Stimulated activated CD4-positive, alpha-beta T cell treated with anti-CD3 and anti-CD28 coated beads, Interleukin-4, amount 100 ng/mL, for 24 hours (primary cell): ENCODE measurements around the gene HCRTR1.
"Not testable (repeated sequence)": the region's sequence is repeated elsewhere in the genome, so short reads cannot be mapped to it uniquely, and the experiment has no call there.

Experiments used
- DNase-seq: peaks from one replicate; pipeline ENCODE4 v3.0.0-alpha.2; 2020

Gene HCRTR1

DNA sequence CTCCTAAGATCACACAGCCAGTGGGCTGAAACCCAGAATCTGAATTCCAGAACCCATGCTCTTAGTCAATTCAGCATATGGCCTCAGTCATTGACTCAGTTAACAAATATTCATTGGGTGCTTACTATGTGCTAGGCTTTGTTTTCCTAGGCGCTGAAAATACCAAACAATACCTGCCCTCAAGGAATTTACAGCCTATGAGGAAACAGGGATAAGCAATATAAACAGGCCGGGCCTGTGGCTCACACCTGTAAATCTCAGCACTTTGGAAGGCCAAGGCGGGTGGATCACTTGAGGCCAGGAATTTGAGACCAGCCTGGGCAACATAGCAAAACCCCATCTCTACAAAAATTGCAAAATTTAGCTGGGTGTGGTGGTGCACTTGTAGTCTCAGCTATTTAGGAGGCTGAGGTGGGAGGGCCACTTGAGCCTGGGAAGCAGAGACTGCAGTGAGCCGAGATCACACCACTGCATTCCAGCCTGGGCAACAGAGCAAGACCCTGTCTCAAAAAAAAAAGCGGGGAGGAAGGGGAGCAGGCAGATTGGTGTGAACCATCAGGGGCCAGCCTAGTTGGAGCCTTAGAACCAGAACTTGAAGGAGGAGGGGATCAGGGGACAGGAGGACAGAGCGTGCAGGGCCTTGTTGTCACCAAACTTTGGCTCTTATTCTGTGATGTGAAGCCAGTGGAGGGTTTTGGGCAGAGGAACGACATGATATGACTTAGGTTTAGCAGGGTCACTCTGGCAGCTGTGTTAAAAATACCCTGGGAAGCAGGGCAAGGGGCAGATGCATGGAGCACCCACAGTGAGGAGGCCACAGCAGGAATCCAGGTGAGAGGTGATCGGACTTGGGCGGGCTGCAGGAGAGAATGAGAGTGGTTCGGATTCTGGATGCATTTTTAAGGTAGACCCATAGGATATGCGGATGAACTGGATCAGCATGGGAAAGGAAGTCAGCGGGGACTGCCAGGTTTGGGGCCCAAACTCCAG, 35.4 kb upstream of the HCRTR1 start:
- DNase-seq, result no peak

GRCh38 chr1:31583082-31583994, 34.2 kb upstream of the HCRTR1 start:
- no peak for DNase-seq

DNA sequence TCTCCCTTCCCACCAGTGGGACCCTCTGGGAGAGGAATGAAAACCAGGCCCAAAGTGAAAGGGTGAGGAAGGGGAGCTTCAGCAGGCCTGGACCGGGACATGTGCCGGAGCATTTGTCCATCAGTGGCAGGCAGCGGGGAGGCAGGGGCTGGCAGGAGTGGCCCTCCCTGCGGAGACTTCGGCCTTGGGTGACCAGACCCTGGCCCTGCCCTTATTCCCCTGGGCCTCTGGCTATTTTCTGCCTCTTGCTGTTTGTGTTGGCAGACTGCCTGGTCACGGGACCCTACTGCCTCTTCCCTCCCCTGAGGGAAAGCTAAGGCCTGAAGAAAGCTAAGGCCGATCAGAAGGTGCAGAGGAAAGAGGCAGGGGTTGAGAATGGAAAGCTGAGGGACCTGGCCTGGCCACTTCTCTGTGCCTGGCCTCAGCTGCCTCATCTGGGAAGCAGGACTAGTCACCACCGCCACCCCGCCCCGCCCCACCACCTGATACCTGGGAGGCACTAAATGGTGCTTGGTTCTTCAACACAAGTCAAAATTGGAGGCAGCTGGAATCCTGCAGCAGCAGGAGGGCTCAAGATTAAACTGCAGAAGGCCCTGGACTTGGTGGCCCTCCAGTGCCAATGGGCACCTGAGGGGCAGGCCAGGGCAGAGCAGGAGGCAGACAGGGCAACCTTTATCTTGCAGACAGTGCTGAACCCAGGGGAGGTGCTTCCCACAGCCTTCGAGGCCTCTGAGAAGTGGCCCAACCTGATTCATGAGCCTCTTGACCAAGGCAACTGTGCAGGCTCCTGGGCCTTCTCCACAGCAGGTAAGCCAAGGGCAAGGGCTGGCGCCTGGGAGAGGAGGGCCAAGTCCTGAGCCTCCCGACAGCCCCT, 33.3 kb upstream of the HCRTR1 start:
- no peak for DNase-seq

GRCh38 chr1:31584869-31585735, 32.4 kb upstream of the HCRTR1 start:
- no peak for DNase-seq

GRCh38 chr1:31585736-31586365, 31.6 kb upstream of the HCRTR1 start:
- no peak for DNase-seq

DNA sequence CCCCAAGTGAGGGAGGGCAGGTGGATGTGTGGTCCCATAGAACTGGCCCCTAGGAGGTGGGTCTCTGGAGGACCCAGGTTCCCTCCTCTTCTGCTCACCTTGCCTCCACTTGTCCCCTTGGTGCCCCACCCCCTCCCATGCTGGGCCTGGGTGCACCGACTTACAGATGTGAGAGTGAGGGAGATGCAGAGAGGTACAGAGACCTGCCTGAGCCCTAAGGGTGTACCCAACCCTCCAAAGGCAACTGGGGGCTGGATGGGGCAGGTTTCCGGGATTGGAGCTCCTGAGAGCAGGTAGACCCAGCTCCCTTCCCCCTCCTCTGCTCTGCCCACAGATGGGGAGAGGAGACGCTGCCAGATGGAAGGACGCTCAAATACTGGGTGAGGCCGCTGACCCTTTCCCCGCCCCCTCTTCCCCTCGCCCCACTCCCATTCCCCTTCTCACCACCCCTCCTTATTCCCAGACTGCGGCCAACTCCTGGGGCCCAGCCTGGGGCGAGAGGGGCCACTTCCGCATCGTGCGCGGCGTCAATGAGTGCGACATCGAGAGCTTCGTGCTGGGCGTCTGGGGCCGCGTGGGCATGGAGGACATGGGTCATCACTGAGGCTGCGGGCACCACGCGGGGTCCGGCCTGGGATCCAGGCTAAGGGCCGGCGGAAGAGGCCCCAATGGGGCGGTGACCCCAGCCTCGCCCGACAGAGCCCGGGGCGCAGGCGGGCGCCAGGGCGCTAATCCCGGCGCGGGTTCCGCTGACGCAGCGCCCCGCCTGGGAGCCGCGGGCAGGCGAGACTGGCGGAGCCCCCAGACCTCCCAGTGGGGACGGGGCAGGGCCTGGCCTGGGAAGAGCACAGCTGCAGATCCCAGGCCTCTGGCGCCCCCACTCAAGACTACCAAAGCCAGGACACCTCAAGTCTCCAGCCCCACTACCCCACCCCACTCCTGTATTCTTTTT, 30.8 kb upstream of the HCRTR1 start:
- DNase-seq, result no peak

- DNase-seq, result not testable (repeated sequence)
Observed at GRCh38 chr1:31587328-31587699, 30.2 kb upstream of the HCRTR1 start.

GRCh38 chr1:31587720-31588423, 29.6 kb upstream of the HCRTR1 start:
- peak; percentile 51 for DNase-seq

DNA sequence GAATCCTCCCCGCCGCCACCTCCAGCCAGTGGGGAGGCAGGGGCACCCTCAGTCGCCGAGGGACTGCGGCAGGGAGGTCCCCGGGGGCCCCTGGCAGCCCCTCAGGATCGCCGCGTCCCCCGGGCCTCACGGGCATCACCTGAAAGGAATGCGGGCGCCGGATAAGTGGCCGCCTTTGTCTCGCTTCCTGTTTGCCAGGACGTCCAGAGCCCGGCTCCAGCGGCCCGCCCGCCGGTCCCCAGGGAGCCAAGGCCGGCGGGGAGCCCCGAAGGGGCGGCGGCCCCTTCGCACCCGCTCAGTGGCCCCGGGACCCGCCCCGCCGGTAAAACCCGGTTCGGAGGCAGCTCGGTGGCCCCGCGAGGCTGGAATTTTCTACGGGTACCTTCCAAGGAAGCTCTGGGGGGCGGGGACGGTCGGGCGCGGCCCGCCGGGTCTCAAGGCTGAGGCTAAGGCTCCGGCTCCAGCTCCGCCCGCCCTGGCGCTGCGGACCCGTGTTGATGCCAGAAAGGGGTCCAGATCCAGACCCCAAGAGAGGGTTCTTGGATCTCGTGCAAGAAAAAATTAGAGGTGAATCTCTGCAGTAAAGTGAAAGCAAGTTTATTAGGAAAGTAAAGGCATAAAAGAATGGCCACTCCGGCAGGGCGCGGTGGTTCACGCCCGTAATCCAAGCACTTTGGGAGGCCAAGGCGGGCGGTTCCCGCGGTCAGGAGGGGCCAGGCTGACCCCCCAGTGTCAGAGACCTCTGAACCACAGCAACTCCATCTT, 28.6 kb upstream of the HCRTR1 start:
- no peak for DNase-seq

- DNase-seq, result no peak
Observed at GRCh38 chr1:31591425-31592093, 25.9 kb upstream of the HCRTR1 start.

DNA sequence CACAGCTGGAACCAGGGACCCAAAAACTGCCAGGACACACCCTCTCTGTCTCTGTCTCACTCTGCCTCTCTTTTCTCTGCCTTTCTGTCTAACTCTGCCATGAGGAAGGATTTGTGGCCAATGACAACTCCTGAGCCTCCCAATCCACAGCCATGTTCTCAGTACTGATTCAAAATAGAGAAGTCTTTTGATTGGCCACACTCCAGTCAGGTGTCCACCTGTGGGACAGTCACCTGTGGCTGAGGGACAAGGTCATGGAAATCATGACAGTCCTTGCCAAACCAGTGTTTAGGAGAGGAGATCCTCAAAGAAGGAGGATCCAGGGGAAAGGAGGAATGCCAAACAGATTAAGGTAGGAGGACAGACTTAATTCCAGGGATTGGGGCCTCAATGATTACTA, 25.4 kb upstream of the HCRTR1 start:
- no peak for DNase-seq

DNA sequence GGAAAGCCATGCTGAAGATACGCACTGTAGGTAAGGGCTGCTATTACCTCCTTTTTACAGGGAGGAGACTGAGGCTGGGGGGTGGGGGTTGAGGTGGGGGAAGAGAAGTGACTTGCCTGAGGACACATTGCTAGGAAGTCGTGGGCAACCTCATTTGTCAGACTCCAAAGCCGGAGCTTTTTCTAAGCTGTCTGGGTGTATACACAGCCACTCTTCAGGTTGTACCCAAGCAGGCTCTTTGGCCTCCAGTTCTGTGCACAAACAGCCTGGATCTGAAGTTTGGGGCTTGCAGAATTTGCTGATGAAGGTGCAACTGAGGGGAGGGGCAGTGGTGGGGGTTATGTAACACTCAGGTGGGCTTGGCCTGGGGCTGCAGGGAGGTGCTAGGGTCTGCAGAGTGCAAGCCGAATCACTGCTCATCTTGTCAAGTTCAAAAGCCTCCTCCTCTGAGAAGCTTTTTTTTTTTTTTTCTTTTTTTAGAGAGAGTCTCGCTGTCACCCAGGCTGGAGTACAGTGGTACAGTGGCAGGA, 24.3 kb upstream of the HCRTR1 start:
- no peak for DNase-seq

DNA sequence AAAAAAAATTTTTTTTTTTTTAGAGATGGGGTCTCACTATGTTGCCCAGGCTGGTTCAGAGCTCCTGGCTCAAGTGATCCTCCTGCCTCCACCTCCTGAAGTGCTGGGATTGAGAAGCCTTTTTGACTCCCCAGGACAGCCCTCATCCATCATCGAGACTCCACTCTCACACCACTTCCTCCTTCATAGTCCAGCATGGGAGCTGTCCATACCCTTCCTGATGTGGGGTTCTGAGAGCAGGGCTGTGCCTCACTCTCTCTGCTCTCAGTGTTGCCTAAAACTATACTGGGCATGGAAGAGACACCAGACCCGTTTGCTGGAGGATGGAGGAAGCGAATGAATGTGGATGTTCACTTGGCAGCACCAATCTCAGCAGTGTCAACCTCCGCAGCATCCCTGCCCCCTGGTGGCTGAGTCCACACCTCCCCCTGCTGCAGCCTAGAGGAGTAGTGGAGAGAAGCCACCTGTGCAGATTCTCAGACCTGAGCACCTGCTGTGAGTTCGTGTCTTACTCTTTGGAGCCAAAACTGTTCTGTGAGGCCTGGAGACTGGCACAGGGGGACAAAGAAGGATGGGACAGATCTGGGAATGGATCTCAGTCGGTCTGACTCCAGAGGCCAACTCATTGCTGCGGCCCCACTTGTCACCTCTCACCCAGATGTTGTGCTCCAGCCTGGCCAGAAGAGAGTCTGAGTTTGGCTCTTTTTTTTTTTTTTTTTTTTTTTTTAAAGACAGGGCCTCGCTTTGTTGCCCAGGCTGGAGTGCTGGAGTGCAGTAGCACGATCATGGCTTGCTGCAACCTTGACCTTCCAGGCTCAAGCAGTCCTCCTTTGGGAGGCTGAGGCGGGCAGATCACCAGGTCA, 23.5 kb upstream of the HCRTR1 start:
- DNase-seq, result peak; percentile 42

- no peak for DNase-seq
Observed at GRCh38 chr1:31595836-31596736, 21.4 kb upstream of the HCRTR1 start.

DNA sequence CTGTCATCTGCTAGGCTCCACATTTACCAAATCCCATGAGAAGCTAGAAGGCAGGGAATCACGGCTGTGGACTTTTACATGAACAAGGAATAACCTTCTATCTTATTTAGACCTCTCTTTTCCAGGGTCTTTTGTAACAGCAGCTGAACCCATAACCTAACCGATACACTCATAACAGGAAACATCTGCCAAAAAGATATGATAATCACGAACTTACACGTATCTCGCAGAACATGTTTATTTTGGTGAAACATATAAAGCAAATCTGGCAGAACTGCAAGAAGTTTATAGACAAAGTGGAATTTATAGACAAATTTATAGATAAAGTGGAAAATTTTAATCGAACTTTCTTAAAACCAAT, 20.8 kb upstream of the HCRTR1 start:
- DNase-seq, result no peak

DNA sequence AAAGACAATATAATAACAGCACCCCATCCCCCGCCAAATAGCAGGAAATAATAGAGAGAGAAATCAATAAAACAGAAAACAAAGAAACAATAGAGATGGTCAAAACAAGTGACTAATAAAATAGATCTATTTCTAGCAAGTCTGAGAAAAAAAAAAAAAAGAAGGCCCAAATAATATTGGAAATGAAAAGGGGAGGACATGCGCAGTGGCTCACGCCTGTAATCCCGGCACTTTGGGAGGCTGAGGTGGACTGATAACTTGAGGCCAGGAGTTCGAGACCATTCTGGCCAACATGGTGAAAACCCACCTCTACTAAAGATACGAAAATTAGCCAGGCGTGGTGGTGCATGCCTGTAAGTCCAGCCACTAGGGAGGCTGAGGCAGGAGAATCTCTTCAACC, 18.5 kb upstream of the HCRTR1 start:
- DNase-seq, result no peak
